Choroid plexus epithelial cell (primary cell): ENCODE data around the gene AUTS2.

Experiments used
- DNase-seq: peaks from one replicate; pipeline ENCODE4 v3.0.0-alpha.2; 2010; ENCODE audit warnings: low read depth
- H3K4me3 ChIP-seq: 2 replicates; pipeline ENCODE4 v1.5.1; 2011; ENCODE audit warnings: low read depth, mild to moderate bottlenecking, control low read depth, low read length, moderate library complexity
- CTCF ChIP-seq: conservative IDR thresholded peaks from 2 replicates; pipeline ENCODE4 v1.5.1; 2011; ENCODE audit warnings: low read depth, mild to moderate bottlenecking, control low read depth, inconsistent platforms, low read length, moderate library complexity

AUTS2 gene

GRCh38 chr7:70667406-70667805 is 1069.1 kb downstream of the AUTS2 start:
- no peak overlapping the region for H3K4me3 ChIP-seq
- no peak for TF ChIP-seq CTCF
- DNase-seq, result no peak

DNA sequence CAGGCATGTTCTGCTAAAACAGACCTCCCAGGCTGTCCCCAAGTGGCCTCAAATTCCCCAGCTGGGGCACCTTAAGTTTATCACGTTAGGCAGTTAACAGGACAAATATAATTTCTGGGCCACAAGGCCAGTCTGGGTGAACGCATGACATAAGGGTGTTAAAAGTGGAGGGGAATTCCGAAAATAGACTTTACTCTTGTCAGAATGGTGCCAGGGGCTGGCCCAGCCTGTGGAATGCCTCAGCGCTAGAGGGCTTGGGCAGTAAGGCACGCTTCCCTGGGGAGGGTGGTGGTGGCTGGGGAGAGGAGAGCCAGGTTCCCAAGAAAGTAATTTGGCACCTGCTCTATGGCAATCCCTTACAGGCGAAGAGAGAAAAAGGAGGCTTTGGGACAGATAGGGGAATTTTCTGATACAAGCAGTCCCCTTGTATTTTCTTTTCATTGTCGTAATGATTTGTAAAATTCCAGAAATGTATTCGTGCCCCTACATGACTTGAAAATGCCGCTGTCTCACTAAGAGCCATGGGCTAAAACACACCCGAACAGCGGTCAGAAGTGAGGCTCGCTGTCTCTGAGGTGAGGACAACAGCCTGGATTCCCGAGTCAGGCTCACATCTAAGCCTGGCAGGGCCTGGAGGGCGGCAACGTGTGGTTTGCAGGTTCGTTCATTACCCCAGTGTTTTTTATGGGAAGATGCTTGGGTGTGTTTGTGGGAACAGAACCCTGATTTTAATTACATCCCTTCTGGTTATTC is 1070.5 kb downstream of the AUTS2 start:
- DNase-seq, result no peak
- no peak for TF ChIP-seq CTCF
- H3K4me3 ChIP-seq, result no peak overlapping the region

DNA sequence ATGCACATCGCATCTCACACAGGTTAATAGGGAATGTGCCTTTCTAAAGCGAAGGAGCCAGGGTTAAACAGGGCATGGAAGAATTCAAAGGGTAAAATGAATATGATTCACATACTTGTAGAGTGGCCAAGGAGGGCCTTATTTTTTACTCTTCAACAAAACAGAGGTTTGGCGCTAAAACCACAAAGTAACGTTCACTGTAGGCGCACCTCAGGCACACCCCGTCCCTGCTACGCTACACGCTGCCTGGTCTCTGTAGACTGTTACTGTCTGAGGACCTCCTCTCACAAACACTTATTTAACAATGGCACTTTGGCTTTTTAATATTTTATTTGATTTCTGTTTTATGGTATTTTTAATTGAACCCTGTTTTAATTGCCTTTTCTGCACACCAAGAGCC is 1071.6 kb downstream of the AUTS2 start:
- DNase-seq, result no peak
- no peak for TF ChIP-seq CTCF
- no peak overlapping the region for H3K4me3 ChIP-seq

DNA sequence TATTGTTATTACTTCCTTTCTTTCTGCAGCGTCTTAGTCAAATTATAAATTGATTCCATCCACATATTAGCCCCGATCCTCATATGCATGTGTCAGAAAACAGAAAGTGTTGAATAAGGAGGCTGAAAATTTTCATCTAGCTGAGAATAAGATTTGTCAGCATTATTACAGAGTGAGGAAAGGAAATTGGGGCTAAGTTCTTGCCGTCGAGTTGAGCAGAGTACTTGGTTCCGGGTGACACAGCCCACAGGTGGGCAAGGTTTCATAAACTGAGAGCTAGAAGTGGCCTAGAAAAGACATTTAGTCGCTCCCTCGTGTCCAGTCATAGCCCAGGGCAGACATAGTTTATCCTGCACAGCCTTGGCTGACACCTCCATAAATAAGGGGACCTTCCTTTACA is 1072.0 kb downstream of the AUTS2 start:
- no peak for DNase-seq
- no peak for TF ChIP-seq CTCF
- H3K4me3 ChIP-seq, result no peak overlapping the region

DNA sequence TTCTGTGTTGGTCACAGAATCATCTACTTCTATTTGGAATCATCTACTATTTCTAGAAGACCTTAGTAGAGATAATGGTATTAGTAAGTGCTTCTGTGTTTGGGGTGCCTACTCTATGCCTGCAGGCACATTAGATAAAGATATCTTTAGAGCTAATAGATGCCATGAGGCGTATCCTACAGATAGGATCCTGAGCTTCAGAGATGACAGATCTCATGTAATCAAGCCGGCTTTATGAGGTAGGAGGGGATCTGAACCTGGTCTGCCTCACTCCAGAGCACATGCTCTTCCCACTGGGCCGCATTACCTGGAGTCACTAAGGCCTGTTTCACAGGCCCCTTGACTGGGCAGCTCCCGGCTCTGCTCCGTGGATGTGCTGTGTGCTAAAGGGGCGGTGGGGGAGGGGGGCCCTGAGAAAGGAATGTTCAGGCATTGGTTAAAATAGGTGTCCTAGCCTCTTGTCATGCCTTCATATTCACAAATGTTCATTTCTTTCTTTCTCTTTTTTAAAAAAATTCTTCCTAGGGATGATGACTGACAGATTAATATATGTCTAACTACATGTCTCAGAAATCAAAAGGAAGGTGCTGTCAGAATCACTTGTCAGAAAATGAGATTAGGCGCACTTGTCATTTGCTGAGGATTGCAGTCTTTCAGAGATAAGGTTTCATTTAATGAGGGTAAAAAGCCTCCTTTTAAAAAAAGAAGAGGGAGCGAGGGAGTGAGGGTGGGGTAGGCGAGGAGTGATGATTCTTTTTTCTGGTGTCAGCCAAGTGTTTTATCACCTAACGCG is 1075.7 kb downstream of the AUTS2 start:
- DNase-seq, result no peak
- TF ChIP-seq CTCF, result no peak
- no peak overlapping the region for H3K4me3 ChIP-seq

- TF ChIP-seq CTCF, result no peak
- DNase-seq, result no peak
- H3K4me3 ChIP-seq, result no peak overlapping the region
Measured at GRCh38 chr7:70674571-70675010, 1076.3 kb downstream of the AUTS2 start.

DNA sequence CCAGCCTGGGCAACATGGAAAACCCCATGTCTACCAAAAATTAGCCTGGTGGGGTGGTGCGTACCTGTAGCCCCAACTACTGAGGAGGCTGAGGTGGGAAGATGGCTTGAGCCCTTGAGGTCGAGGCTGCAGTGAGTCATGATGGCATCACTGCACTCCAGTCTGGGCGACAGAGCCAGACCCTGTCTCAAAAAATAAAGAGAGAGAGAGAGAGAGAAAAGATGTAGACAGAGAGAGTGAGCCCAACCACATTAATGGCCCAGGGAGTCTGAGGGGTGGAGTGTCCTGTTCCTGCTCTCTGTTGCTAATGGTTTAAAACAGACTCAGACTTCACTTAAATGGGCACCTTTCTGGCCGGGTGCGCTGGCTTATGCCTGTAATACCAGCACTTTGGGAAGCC is 1078.0 kb downstream of the AUTS2 start:
- no peak for DNase-seq
- H3K4me3 ChIP-seq, result no peak overlapping the region
- TF ChIP-seq CTCF, result no peak
